GM12892 (cell line): Measurements from ENCODE around the gene FARSA.

Experiments used
- POLR2AphosphoS5 ChIP-seq: IDR thresholded peaks from 2 replicates; pipeline ENCODE4 v1.6.1; 2011; ENCODE audit warnings: low read depth, low read length, control low read depth
- TAF1 ChIP-seq: IDR thresholded peaks from 2 replicates; pipeline ENCODE4 v1.6.1; 2011; ENCODE audit warnings: low read depth, mild to moderate bottlenecking, control low read depth, low read length, borderline replicate concordance

GRCh38 chr19:12899891-12900518 lies 33.5 kb downstream of the FARSA start:
- TF ChIP-seq POLR2AphosphoS5 (no peak), TAF1 (no peak)
